HL-60/S4 treated with phorbol 12-myristate 13-acetate at 8.2 ng/mL for 4 days and 3 days (cell line): Measurements from ENCODE around the gene PRR5L.

ENCODE experiments used
- in situ Hi-C: fragments of 300-500 bp; cut with MboI; formaldehyde crosslinking; loops from 2 replicates; pipeline ENCODE4 v1.15.0; 2022; ENCODE audit warnings: low sequenced_read_pairs

PRR5L gene, protein sequence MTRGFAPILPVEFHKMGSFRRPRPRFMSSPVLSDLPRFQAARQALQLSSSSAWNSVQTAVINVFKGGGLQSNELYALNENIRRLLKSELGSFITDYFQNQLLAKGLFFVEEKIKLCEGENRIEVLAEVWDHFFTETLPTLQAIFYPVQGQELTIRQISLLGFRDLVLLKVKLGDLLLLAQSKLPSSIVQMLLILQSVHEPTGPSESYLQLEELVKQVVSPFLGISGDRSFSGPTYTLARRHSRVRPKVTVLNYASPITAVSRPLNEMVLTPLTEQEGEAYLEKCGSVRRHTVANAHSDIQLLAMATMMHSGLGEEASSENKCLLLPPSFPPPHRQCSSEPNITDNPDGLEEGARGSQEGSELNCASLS

DNA sequence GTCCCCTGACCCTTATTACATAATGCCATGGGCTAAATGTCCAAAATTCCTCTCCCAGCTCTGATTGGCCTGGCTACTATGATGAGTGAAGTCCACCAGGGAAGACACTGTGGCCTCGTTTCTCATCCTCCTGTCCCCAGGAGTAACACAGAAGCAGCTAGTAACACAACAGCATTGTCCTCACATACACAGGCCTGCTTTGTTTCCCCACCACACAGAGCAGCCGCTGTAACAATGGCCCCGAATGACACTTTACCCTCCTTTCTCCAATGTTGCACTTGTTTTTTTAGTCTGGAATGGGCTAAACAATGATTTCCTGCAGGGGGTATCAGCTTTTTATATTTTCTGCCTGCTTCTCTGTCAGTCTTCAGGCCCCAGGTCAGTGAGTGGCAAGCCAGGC is at the start of gene PRR5L:
Gene PRR5L, plus strand, starts transcription at position 363 of the 400 bp plus-strand sequence. CDS start 104,834 bp downstream, outside the sequence.
- in situ Hi-C loops = loop anchor here (10.0 kb wide), 1 partner anchor 169 kb away; no protein-coding TSS in a partner anchor

DNA sequence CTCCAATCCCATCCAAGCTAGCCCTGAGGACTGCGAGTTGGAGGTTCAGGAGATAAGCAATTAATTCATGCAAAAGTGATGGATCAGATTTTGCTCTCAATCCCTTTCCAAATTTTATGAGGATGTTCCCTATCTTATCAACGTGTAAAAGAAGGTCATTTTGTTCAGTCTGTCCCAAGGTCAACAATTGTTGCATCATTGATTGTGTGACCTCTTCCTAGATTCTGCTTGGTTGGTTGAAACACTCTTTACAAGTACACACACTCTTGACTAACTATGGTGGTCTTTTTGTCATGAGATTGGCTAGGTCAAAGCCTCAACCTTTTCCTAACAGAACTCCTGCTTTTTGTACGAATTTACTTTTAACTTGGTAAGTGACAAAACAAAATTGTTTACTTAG is 48.6 kb upstream of the PRR5L start:
- in situ Hi-C loops = no loop called here

DNA sequence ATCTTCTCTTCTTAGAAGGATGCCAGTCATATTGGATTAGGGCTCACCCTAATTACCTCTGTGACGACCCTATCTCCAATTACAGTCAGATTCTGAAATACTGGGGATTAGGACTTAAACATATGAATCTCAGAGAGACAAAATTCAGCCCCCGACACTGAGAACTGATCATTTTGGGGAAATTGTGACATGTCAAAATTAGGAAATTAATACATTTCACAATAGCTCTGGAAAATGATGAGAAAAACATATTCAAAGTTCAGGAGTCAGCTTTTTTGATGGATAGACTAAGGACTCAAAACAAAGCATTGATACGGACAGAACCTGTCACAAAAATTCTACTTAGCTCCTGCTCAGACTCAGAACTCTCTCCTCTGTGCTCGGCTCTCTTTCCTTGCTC is 47.7 kb upstream of the PRR5L start:
- in situ Hi-C loops = no loop called here

DNA sequence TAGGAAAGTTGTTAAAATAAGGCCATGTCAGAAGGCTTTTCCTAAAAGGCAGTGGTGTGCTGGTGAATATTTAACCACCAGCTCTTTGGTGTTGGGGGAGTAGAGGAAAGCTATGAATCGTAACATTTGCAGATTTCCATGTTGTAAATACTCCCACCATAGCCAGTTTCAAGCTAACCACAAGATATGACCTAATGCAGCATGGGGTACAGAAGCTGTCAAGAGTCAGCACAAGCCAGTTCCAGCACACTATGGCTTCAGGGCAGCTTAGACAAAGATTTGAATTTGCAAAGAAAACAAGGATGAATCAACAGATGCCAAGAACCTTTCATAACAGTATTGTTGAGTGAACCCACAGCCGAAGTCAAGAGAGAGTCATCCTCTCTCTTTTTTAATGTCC is 46.8 kb upstream of the PRR5L start:
- in situ Hi-C loops = no loop called here

DNA sequence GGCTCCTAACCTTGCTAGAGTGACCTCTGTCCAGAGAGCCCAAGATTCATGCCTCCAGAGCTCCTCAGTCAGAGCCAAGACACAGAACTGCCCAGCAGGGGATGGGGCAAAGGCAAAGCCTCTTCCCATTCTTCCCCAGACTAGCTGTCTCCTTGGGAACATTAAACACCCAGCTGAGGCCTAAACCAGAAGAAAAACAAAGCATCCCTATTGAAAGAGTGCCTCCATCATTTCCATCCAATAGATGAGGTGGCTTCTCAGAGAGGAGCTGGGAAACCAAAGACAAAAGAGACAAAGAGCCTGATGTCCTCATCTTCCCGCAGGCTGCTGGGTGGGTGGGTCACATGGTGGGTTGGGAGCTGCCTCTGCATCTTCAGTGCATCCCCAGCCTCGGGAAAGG is 44.3 kb upstream of the PRR5L start:
- in situ Hi-C loops = loop anchor here (25.0 kb wide), 1 partner anchor 215 kb away; no protein-coding TSS in a partner anchor

DNA sequence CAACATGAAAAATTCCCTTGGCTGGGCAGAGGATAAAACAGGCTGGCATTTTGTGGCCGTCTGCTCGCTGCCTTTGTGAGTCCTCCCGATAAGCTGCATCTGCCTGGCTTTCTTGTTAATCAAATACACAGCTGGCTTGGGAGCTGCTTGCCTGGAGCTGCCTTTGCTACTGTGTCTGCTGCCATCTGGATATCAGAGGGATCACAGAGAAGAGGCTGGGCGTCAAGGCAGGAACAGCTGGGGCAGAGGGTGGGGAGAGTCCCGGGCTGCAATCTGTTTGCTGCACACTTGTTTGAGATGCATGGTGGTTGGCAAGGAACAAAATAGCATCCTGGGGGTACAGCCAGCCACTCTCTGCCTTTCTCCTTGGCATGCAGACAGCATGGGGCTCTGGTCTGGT is 42.9 kb upstream of the PRR5L start:
- in situ Hi-C loops = loop anchor here (25.0 kb wide), 1 partner anchor 216 kb away; no protein-coding TSS in a partner anchor

DNA sequence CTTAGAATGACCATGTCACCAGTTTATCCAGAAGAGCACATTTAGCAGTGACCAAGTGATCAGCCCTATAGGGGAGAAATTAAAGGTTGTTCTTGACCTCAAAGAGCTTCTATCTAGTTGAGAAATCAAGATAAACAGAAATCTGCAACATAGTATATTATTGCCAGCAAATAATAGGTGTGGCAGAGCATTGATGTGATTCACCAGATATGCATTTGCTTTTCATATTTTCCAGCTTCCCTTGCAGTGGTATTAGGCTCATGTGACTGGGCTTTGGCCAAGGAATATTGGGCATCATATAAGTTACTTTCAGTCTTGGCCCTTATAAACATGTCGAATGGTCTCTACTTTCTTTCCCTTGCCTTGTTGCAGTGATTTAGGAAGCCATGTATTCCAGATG is 41.4 kb upstream of the PRR5L start:
- in situ Hi-C loops = loop anchor here (25.0 kb wide), 1 partner anchor 217 kb away; no protein-coding TSS in a partner anchor

DNA sequence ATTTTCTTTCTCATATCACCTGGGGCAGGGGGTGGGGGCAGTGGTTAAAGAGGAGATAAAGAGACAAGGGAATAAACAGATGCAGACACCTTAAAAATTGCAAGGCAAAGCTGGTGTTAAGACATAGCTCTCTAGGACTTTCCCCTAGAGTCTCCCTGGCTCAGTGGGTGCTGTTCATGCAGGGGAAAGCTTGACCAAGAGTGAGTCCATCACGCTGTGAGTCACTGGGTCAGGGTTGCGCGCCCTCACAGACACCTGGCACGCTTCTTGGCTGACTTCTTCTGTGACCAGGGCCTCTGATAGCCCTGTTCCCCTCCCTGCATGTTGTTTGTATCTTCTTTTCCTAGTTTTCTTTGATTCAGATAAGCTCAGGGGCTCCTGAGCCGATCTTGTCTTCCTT is 38.7 kb upstream of the PRR5L start:
- in situ Hi-C loops = loop anchor here (25.0 kb wide), 1 partner anchor 220 kb away; no protein-coding TSS in a partner anchor

DNA sequence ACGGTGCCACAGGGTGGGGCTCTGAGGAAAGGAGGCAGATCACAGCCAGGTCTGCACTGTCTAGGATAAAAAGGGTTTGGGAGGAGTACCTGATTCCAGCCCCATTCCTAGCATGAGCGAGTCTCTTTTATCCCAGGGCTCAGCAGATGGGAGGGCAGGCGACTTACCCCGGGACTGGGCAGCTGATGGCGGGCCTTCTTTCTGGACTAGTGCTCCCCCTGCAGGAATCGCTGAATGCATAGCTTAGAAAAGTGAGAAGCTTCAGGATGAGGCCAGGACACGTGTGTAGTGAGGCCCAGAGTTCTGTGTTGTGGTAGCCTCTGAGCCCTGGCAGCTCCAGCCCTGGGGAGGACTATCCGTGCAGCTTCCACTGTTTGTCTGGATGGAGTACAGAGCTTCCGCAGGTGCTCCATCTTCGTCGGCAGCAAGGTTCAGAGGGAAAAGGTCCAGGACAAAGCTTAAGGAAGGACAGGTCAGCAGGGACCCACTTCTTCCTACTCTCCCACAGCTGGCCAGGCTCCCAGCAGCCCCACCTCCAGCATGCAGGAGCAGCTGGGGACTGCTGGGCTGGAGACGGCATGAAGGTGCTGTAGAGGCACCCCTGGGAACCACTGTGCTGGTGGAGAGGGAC is 37.2 kb upstream of the PRR5L start:
- in situ Hi-C loops = loop anchor here (25.0 kb wide), 1 partner anchor 222 kb away; no protein-coding TSS in a partner anchor

DNA sequence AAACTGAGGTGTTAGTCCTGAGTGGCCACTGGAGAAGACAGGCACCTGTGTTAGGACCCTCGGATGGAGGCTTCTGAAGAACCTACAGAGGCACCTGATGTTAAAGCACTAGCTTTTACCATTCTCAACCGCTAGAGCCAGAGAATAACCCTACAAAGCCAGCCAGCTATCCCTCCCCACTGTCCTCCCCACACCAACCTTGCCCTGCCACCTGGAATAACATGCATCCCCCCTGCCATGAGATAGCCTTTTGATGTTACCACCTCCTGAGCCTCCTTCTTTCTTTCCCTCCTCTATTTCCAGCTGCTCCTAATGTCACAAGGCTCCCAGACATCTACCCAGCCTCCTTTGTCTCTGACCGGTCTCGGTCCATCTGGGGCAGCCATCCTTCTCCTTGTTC is 35.0 kb upstream of the PRR5L start:
- in situ Hi-C loops = loop anchor here (10.0 to 25.0 kb wide), 2 partner anchors 224 to 646 kb away; partner anchors contain the start of gene FJX1

DNA sequence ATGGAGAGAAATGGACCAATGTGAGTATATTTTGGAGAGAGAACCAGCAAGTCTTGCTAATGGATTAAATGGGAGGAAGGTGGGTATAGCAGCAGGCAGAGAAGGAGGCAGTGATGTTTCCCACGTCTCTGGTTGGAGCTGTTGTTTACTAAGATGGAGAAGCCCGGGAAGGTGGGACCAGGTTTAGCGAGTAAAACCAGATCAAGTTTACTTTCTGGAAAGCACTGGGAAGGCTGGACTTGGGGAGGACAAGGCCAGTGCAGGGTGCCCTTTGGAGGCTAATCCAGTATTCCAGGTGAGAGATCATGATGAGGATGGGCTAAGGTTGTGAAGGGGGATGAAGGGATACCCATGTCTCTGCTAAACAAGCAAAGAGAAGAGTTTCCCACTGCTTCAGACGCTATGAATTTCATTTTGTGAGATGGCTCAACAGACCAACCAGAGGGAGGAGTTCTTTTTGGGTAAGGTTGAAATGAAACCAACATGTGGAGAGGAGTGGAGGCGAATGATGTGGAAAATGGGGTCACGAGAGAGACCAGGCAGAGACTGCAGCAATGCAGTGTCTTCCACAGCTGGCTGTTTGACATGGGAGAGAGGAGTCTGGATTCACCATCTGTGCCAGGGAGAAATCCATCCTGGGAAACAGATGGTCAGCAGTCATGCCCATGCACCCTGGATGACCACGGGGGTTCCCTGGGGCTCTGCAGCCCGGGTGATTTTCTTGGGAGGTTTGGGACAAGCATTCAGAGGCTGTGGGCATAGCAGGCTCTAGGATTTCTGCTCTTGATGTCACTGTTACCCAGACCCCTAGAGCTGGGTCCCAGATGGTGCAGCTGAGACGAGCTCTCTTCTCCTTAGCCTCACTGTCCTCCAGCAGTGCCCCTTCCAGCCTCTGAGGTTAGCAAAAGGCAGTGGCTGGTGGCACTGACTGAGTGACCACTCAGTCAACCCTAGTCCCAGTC is 31.8 kb upstream of the PRR5L start:
- in situ Hi-C loops = loop anchor here (10.0 to 25.0 kb wide), 2 partner anchors 227 to 649 kb away; partner anchors contain the start of gene FJX1

DNA sequence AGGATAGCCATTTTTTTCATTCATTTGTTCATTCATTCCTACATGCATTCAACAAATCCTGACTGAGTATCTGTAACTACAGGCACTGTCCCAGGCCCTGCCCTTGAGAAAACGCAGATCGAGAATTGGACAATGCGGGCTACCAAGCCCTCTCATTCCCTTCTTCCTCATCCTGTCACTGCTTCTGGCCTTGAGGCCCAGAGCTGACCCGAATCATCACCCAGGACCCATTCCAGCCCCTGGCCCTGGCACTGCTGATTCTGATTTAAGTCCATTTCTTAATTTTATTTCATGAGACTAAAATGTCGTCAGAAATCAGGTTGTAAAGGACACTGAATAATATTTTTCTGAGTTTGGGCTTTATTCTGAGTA is 31.1 kb upstream of the PRR5L start:
- in situ Hi-C loops = loop anchor here (10.0 to 25.0 kb wide), 2 partner anchors 228 to 650 kb away; partner anchors contain the start of gene FJX1

DNA sequence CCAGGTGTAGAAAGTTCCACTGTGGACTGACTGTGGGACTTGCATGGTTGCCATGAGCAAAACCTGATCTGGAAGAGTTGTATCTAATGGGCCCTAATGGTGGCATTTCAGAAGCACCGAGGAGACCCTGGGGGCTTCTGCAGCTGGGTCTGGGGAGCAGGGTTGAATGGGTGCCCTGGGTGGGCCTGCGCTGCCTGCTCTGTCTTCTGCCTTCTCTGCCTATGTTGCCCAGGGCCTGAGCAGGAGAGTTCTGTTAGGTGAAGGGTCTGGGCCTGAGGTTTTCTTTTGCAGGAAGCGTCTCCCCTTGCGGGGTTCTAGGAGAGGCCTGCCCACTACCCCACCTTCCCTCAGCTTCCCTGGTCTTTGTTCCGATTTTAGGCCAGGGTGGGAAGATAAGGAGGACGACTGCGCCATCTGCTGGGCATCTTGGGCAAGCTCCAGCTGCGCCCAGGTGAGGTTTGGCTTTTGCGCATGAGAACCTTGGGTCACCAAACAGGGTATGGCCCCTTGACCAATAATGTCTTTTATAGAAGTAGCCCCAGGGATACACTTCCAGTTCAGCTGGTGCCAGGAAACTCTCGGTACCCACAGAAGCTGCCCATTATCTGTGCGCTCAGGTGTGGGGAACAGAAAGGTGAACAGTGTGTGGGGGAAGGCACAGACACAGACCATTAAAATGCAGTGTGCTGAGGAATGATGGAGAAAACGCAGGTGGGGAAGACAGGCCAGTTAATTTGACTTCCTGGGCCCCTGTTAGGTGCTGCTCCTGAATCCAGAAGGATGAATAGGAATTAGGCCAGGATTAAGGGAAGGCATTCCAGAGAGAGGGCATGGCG is 30.1 kb upstream of the PRR5L start:
- in situ Hi-C loops = loop anchor here (10.0 to 25.0 kb wide), 2 partner anchors 229 to 651 kb away; partner anchors contain the start of gene FJX1

DNA sequence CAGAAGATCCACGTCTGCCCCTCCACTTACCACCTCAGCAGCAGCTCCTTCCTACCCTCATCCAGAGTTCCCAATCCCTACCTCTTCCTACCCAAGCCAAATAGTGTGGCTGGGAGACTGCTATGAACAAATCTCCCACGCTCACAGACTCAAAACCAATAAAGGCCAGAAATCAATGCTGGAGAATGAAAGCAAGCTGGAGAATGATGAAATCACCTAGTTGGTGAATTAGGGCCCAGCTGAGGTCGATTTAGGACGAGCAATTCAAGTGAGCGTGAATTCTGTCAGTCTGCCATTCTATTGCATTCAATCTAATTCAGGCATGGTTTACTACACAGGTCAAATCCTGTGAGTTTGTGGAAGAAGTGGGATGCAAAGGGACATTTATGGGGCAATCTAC is 29.3 kb upstream of the PRR5L start:
- in situ Hi-C loops = loop anchor here (10.0 to 25.0 kb wide), 2 partner anchors 229 to 652 kb away; partner anchors contain the start of gene FJX1

DNA sequence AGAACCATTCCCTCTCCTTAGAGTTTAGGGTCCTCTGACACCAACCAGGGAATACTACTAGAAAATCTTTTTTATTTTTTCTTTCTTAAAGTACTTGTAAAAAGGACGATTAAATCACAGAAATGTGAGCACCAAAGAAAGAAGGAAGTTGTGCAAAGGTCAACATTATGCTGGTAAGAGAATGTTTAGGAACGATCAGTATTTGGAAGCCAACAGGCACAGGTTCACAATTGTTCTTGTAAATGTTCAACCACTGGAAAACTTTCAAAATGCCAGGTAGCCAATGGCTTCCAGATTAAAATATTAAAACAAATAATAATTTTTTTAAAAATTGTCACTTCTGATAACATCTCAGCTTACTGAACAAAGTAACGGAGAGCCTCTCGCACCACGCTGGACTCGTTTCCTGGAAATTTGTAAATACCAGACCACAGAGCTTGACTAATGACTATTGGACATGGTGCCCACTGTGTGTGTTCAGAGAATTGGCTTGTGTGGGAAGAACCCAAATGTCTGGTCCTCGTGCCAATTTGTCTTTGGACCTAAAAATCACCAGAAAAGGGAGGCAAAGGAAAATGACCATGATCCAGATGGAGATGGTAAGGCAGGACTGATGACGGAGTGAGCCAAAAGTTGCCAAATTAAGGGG is 27.6 kb upstream of the PRR5L start:
- in situ Hi-C loops = loop anchor here (10.0 to 25.0 kb wide), 2 partner anchors 231 to 654 kb away; partner anchors contain the start of gene FJX1

DNA sequence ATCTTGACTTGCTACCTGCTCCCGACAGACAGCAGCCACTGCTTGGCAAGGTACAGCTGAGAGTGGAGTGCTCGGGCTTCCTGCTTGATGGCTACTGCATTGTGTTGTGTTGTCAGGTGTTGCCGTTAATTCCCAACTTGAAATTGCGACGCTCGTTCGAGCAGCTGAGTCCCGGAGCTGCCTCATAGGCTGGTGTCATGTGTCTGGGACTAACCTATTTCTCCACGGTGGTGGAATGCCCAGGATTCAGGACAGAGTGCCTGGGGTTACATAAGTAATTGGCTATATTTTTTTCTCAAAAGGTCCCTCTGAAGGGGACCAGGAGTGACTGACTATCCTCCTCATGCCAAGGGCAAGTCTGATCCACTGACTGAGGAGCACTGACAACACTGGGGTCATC is 25.4 kb upstream of the PRR5L start:
- in situ Hi-C loops = loop anchor here (25.0 kb wide), 1 partner anchor 233 kb away; no protein-coding TSS in a partner anchor

DNA sequence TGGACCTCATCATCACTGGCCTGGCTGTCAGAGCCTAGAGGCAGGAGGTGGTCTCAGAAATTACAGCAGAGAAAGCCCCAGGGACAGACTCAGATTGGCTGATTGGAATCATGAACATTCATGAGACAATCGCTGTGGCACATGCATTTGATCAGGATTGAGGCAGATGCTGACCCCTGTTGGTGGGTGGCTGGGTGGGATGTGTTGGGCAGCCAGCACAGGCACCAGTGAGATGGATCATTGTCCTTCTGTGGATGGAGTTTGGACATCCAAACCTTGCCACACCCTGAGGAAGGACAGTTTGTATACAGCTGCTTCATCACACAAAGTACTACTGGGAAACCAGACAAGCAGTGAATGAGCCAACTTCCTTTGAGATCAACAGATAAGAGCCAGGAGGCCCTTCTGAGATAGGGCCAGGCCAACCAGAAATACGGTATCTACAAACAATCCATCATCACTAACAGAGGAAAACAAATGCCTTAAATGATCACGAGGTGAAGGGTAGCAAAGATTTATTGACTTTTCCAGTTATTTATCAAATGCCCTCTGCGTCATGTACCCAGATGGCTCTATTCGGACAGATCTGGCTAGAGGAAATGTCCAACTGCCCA is 24.2 kb upstream of the PRR5L start:
- in situ Hi-C loops = loop anchor here (25.0 kb wide), 1 partner anchor 235 kb away; no protein-coding TSS in a partner anchor

DNA sequence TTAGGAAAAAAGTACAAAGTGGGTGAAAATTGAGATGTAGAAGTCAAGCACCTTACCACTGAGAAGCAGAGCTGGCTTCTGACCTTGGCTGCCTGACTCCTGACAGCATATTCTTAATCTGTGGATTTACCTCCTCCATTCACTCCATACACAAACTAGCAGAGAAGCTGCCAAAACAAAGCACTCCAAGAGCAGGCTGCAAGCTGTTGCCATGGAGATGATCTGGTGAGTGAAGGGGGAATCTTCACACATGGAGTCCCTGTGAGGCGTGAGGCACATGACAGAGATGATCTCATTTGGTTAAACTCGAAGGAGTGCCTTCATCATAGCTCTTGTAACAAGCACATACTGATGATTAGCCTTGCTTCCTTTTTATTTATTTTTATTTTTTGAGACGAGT is 23.0 kb upstream of the PRR5L start:
- in situ Hi-C loops = loop anchor here (25.0 kb wide), 1 partner anchor 236 kb away; no protein-coding TSS in a partner anchor
